ENCODE measurements around the gene SPHK1.

DNA sequence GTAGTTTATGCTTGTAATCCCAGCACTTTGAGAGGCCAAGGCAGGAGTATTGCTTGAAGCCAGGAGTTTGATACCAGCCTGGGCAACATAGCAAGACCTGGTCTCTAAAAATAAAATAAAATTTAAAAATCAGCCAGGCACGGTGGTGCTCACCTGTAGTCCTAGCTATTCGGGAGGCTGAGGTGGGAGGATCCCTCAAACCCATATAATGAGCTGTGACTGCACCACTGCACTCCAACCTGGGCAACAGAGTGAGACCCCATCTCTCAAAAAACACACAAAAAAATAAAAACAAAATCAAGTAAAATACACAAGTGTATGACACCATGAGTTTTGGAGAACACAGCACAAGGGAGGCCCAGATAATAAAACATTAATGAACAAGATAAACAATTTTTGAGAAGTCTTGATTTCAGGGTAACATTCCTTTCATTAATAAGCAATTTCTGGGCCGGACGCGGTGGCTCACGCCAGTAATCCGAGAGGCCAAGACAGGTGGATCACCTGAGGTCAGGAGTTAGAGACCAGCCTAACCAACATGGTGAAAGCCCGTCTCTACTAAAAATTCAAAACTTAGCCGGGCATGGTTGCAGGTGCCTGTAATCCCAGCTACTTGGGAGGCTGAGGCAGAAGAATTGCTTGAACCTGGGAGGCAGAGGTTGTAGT lies 48.6 kb upstream of the SPHK1 start:
- TF ChIP-seq, protein P1, sequence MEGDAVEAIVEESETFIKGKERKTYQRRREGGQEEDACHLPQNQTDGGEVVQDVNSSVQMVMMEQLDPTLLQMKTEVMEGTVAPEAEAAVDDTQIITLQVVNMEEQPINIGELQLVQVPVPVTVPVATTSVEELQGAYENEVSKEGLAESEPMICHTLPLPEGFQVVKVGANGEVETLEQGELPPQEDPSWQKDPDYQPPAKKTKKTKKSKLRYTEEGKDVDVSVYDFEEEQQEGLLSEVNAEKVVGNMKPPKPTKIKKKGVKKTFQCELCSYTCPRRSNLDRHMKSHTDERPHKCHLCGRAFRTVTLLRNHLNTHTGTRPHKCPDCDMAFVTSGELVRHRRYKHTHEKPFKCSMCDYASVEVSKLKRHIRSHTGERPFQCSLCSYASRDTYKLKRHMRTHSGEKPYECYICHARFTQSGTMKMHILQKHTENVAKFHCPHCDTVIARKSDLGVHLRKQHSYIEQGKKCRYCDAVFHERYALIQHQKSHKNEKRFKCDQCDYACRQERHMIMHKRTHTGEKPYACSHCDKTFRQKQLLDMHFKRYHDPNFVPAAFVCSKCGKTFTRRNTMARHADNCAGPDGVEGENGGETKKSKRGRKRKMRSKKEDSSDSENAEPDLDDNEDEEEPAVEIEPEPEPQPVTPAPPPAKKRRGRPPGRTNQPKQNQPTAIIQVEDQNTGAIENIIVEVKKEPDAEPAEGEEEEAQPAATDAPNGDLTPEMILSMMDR (IDR thresholded peaks at IDR 0.05) = no peak
- no peak for TF ChIP-seq POLR2AphosphoS5 (IDR thresholded peaks at IDR 0.05)

Data from breast epithelium (tissue), 3 donors.